CD4-positive, alpha-beta T cell treated with Interleukin-4 for 4 hours (primary cell): Measurements from ENCODE around the gene PCDHGB3.
A peak's percentile ranks its signal among the peaks of the same experiment; 100 is the strongest.
"Not testable (repeated sequence)": the region's sequence is repeated elsewhere in the genome, so short reads cannot be mapped to it uniquely, and the experiment has no call there.

Source experiments
- DNase-seq: peaks from one replicate; pipeline ENCODE4 v3.0.0-alpha.2; 2020

Gene PCDHGB3

DNA sequence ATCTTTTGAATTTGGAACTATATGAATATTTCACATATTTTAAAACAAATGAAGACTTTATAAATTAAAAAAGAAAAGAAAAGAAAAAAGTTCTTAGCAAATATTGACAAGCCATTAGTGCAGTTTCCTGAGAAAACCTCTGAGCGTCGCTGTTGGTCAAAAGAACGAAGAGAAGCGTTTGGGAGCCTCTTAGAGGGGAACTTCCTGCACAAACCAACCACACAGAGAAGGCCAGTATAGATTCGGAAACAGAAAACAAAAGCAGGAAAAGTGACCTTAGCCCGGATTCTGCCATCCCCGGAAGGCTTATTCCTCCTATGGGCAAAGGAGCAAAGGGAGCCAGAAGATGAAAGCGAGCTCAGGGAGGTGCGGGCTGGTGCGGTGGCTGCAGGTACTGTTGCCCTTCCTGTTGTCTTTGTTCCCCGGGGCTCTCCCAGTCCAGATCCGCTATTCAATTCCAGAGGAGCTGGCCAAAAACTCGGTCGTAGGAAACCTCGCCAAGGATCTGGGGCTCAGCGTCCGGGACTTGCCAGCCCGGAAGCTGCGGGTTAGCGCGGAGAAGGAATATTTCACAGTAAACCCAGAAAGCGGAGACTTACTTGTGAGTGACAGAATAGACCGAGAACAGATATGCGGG is 10.1 kb upstream of the PCDHGB3 start, which contains the start of gene PCDHGB2:
Gene PCDHGB2, plus strand, starts transcription at position 205 of the 637 bp plus-strand sequence. Its CDS starts 142 bp downstream, at position 347.
- peak; percentile 30 for DNase-seq

DNA sequence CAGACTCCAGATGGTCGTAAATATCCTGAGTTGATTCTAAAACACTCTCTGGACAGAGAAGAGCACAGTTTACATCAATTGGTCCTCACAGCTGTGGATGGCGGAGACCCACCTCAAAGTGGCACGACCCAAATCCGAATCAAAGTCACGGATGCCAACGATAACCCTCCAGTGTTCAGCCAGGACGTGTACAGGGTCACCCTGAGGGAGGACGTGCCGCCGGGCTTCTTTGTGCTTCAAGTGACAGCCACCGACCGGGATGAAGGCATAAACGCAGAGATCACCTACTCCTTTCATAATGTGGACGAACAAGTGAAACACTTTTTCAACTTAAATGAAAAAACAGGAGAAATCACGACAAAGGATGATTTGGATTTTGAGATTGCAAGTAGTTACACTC is 9.4 kb upstream of the PCDHGB3 start:
- DNase-seq: no peak

DNA sequence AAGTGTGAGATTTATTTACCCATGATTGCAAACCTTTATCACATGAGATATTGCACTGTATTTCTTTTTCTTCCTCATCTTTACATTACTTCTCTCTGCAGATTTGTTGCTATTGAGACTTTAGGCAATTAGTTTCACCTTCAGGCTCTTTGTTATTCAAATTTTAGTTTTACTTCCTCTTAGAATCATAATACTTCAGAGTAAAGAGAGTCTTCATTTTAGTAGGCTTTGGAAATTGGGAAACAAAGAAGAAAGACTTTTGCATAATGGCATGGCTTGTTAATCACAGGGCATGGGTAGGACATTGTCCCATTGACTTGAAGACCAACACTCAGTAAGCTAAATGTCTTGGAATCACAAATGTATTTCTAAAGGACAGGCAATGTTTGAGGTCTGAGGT is 7.3 kb upstream of the PCDHGB3 start:
- no peak for DNase-seq

- DNase-seq: no peak
These were observed 5.9 kb upstream of the PCDHGB3 start, which contains the start of gene PCDHGA5 for GRCh38 chr5:141363952-141364660. Gene PCDHGA5, plus strand, starts transcription at chr5:141364162. Its CDS starts 169 bp downstream, at chr5:141364331.

DNA sequence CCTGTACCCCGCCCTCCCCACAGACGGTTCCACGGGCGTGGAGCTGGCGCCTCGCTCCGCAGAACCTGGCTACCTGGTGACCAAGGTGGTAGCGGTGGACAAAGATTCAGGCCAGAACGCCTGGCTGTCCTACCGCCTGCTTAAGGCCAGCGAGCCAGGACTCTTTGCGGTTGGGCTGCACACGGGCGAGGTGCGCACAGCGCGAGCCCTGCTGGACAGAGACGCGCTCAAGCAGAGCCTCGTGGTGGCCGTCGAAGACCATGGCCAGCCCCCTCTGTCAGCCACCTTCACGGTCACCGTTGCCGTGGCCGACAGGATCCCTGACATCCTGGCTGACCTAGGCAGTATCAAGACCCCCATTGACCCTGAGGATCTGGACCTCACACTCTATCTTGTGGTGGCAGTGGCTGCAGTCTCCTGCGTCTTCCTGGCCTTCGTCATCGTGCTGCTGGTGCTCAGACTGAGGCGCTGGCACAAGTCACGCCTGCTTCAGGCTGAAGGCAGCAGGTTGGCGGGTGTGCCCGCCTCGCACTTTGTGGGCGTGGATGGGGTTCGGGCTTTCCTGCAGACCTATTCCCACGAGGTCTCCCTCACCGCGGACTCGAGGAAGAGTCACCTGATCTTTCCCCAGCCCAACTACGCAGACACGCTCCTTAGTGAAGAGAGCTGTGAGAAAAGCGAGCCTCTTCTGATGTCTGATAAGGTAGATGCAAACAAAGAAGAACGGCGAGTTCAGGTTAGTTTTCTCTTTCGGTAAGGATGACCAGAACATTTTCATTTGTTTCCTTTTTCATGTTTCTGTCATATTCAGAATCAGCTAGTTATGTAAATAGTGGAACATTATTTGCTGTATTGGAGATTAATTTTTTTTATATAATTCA is 3.8 kb upstream of the PCDHGB3 start:
- DNase-seq: no peak

DNA sequence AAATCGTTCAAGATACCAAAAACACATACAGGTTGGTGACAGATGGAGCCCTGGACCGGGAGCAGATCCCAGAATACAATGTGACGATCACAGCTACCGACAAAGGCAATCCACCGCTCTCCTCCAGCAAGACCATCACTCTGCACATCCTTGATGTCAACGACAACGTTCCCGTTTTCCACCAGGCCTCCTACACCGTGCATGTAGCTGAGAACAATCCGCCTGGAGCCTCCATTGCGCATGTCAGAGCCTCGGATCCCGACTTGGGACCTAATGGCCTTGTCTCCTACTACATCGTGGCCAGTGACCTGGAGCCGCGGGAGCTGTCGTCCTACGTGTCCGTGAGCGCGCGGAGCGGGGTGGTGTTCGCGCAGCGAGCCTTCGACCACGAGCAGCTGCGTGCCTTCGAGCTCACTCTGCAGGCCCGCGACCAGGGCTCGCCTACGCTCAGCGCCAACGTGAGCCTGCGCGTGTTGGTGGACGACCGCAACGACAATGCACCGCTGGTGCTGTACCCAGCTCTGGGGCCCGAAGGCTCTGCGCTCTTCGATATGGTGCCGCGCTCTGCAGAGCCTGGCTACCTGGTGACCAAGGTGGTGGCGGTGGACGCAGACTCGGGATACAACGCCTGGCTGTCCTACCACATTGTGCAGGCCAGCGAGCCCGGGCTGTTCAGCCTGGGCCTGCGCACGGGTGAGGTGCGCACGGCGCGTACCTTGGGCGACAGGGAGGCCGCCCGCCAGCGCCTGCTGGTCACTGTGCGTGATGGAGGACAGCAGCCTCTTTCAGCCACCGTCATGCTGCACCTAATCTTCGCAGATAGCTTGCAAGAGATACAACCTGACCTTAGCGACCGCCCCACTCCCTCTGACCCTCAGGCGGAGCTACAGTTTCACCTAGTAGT is 1.8 kb downstream of the PCDHGB3 start:
- DNase-seq: no peak

DNA sequence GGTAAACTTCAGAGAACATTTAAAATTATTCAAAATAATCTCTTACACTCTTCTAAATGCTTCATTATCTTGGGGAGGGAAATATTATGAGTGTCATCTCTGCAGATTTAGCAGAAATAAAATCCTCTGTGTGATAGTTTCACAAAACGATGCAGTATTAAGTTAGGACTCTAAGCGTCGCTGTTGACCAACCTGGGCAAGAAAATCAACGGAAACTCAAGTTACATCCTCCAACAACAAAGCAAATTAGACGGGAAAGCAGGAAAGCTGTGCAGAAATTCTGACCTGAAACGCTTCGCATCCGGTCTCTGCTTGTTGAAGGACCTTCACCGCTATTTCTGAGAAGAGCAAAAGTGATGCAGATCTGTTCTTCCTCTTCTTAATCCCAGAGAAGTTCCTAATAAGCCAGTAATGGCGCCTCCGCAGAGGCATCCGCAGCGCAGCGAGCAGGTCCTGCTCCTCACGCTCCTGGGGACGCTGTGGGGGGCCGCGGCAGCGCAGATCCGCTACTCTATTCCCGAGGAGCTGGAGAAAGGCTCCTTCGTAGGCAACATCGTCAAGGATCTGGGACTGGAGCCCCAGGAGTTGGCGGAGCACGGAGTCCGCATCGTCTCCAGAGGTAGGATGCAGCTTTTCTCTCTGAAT is 3.8 kb downstream of the PCDHGB3 start, which contains the start of gene PCDHGA6:
Gene PCDHGA6, plus strand, starts transcription at position 219 of the 645 bp plus-strand sequence. Its CDS starts 193 bp downstream, at position 412.
- no peak for DNase-seq

DNA sequence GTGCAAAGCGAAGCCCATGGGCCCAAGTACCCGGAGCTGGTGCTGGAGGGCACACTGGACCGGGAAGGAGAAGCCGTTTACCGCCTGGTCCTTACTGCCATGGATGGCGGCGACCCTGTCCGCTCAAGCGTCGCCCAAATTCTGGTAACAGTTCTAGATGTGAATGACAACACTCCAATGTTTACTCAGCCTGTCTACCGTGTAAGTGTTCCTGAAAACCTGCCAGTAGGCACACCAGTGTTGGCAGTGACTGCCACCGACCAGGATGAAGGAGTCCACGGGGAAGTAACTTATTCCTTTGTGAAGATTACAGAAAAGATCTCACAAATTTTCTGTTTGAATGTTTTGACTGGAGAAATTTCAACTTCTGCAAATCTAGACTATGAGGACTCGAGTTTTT is 4.6 kb downstream of the PCDHGB3 start:
- no peak for DNase-seq

GRCh38 chr5:141375444-141376155 is 5.6 kb downstream of the PCDHGB3 start:
- DNase-seq: not testable (repeated sequence)

DNA sequence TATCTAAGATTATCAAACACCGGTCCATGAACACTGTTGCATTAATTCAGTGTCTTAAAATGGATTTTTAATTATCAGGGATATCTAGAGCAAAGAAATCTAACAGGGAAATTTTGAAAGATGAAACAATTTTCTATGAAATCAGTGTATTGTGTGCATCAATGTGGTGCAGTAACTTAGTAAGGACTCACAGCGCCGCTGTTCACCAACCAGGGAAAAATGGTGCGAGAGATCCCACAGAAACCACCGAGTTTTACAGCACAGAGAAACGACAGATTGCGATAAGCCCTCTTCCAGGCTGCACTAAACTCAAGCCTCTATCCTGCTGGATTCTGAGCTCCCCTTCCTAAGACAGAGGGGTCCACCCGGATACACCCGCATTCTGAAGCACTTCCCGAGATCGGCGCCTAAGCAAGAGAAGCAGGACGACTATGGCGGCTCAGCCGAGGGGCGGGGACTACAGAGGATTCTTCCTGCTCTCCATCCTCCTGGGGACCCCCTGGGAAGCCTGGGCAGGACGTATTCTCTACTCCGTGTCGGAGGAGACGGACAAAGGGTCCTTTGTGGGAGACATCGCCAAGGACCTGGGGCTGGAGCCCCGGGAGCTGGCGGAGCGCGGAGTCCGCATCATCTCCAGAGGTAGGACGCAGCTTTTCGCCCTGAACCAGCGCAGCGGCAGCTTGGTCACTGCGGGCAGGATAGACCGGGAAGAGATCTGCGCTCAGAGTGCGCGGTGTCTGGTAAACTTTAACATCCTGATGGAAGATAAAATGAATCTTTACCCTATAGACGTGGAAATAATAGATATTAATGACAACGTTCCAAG is 12.6 kb downstream of the PCDHGB3 start, which contains the start of gene PCDHGA7:
Gene PCDHGA7, plus strand, starts transcription at position 274 of the 826 bp plus-strand sequence. Its CDS starts 158 bp downstream, at position 432.
- DNase-seq: no peak

DNA sequence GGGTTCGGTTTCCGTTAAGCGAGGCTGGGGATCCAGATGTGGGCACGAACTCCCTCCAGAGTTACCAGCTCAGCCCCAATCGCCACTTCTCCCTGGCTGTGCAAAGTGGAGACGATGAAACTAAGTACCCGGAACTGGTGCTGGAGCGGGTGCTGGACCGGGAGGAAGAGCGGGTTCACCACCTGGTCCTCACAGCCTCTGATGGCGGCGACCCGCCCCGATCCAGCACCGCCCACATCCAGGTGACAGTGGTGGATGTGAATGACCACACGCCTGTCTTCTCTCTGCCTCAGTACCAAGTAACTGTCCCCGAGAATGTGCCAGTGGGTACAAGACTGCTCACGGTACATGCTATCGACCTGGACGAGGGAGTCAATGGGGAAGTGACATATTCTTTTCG is 13.3 kb downstream of the PCDHGB3 start:
- no peak for DNase-seq

DNA sequence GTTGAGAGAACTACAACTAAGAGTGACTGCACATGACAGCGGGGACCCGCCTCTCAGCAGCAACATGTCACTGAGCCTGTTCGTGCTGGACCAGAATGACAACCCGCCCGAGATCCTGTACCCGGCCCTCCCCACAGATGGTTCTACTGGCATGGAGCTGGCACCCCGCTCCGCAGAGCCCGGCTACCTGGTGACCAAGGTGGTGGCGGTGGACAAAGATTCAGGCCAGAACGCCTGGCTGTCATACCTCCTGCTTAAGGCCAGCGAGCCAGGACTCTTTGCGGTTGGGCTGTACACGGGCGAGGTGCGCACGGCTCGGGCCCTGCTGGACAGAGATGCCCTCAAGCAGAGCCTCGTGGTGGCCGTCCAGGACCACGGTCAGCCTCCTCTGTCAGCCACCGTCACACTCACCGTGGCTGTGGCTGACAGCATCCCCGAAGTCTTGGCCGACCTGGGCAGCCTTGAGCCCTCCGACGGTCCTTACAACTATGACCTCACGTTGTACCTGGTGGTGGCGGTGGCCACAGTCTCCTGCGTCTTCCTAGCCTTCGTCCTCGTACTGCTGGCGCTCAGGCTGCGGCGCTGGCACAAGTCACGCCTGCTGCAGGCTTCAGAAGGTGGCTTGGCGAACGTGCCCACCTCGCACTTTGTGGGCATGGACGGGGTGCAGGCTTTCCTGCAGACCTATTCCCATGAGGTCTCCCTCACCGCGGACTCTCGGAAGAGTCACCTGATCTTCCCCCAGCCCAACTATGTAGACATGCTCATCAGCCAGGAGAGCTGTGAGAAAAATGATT is 14.6 kb downstream of the PCDHGB3 start:
- no peak for DNase-seq

DNA sequence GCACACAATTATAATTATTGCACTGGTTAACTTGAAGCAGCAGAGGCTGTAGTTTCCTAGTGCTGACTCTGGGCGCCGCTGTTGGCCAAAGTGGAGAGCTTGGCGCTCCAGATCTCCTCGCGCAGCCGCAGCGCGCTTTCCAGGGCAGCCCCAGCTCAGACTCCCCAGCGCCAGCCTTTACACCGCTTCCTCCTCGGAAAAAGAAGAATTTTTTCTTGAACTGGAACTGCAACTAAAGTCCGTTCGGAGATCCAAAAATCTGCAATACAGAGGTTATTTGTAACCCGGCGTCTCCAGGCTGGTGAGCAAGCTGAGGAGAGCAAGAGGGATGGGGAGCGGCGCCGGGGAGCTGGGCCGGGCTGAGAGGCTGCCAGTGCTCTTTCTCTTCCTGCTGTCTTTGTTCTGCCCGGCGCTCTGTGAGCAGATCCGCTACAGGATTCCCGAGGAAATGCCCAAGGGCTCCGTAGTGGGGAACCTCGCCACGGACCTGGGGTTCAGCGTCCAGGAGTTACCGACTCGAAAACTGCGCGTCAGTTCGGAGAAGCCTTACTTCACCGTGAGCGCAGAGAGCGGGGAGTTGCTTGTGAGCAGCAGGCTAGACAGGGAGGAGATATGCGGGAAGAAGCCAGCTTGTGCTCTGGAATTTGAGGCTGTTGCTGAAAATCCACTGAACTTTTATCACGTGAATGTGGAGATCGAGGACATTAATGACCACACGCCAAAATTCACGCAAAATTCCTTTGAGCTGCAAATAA is 17.7 kb downstream of the PCDHGB3 start, which contains the start of gene PCDHGB4:
Gene PCDHGB4, plus strand, starts transcription at position 142 of the 755 bp plus-strand sequence. Its CDS starts 187 bp downstream, at position 329.
- peak; percentile 6 for DNase-seq

DNA sequence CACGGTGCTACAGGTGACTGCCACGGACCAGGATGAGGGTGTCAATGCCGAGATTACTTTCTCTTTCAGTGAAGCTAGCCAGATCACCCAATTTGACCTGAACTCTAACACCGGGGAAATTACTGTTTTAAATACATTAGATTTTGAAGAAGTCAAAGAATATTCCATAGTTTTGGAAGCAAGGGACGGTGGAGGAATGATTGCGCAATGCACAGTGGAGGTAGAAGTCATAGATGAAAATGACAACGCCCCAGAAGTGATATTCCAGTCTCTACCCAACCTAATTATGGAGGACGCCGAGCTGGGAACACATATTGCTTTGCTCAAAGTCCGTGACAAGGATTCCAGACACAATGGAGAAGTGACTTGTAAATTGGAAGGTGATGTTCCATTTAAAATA is 18.6 kb downstream of the PCDHGB3 start:
- no peak for DNase-seq

- DNase-seq: no peak
These were observed 19.4 kb downstream of the PCDHGB3 start for GRCh38 chr5:141389153-141390042.

GRCh38 chr5:141392429-141393198 is 22.6 kb downstream of the PCDHGB3 start, which contains the start of gene PCDHGA8:
Gene PCDHGA8, plus strand, starts transcription at chr5:141392633. Its CDS starts 181 bp downstream, at chr5:141392814.
- no peak for DNase-seq
